HepG2 (cell line): ENCODE measurements around the gene ATP6V0A1. TPM values are rescaled to one million over a fixed set of nuclear protein-coding genes. Genes with fewer than 3 reads are reported as not detected.

Source experiments
- HES4 ChIP-seq: sonication (generic); formaldehyde crosslinking; IDR thresholded peaks from 2 replicates; pipeline ENCODE4 v1.9.0; 2021; ENCODE audit warnings: mild to moderate bottlenecking, missing genetic modification reagents, borderline replicate concordance
- MBD4 ChIP-seq: IDR thresholded peaks from 2 replicates; pipeline ENCODE4 v1.6.1; 2012; ENCODE audit warnings: low read length, inconsistent platforms, borderline replicate concordance
- MYNN ChIP-seq: sonication (generic); formaldehyde crosslinking; IDR thresholded peaks from 2 replicates; pipeline ENCODE4 v1.4.0; 2020; ENCODE audit warnings: mild to moderate bottlenecking, low read depth, missing genetic modification reagents
- NR3C1 ChIP-seq: sonication (generic); formaldehyde crosslinking; IDR thresholded peaks from 2 replicates; pipeline ENCODE4 v1.4.0; 2020; ENCODE audit warnings: missing genetic modification reagents
- REXO4 ChIP-seq: sonication (generic); formaldehyde crosslinking; IDR thresholded peaks from 2 replicates; pipeline ENCODE4 v1.8.0; 2022; ENCODE audit warnings: missing genetic modification reagents, mild to moderate bottlenecking, borderline replicate concordance
- SIX4 ChIP-seq: sonication (generic); formaldehyde crosslinking; IDR thresholded peaks from 2 replicates; pipeline ENCODE4 v1.4.0; 2020; ENCODE audit warnings: missing genetic modification reagents
- SMARCE1 ChIP-seq: fragments of 450-650 bp; IDR thresholded peaks from 2 replicates; pipeline ENCODE4 v1.6.1; 2017; ENCODE audit warnings: borderline replicate concordance
- ZNF142 ChIP-seq: sonication (generic); formaldehyde crosslinking; IDR thresholded peaks from 2 replicates; pipeline ENCODE4 v1.4.0; 2020; ENCODE audit warnings: missing genetic modification reagents
- ZNF251 ChIP-seq: sonication (generic); formaldehyde crosslinking; IDR thresholded peaks from 2 replicates; pipeline ENCODE4 v1.9.0; 2021; ENCODE audit warnings: mild to moderate bottlenecking, missing genetic modification reagents
- ZNF770 ChIP-seq: sonication (generic); formaldehyde crosslinking; IDR thresholded peaks from 2 replicates; pipeline ENCODE4 v1.5.0; 2020; ENCODE audit warnings: mild to moderate bottlenecking, missing genetic modification reagents
- polyA plus RNA-seq, 8 experiments: library from polyadenylated mRNA; depleted of rRNA in 3 of 8; stranded (reverse) in 7 of 8; unstranded in 1 of 8; fragments of >200 nt; fragmentation: Illumina TruSeq in 4 of 8; extraction: Trizol in 4 of 8; gene quantifications; 2 replicates each; pipeline versions ENCODE4 v1.2.1 to v1.2.3, GENCODE V29; 2011 to 2016; ENCODE audit warnings: low read depth in 4 of 8, missing spikeins in 1 of 8, mixed read lengths in 1 of 8; ENCODE audit not compliant: insufficient read depth in 1 of 8
- total RNA-seq, 5 experiments: library from RNA; depleted of rRNA; stranded (reverse); fragments of >200 nt; fragmentation: Illumina TruSeq; extraction: Trizol; gene quantifications; 2 replicates each; pipeline ENCODE4 v1.2.3, GENCODE V29; 2016; ENCODE audit warnings: low read depth in 1 of 5
- TF ChIP-seq, protein P1 (sequence below): IDR thresholded peaks from 2 replicates; pipeline ENCODE4 v1.6.1; 2018; ENCODE audit warnings: missing genetic modification reagents, mild to moderate bottlenecking, missing compliant biosample characterization
- TF ChIP-seq, protein P2 (sequence below): sonication (generic); formaldehyde crosslinking; IDR thresholded peaks from 2 replicates; pipeline ENCODE4 v1.8.0; 2022; ENCODE audit warnings: mild to moderate bottlenecking, missing genetic modification reagents, moderate library complexity
- TF ChIP-seq, protein P3 (sequence below), 2 experiments: IDR thresholded peaks; 2 replicates each; pipeline ENCODE4 v1.6.1; 2011 to 2012; ENCODE audit warnings: low read length in 2 of 2, borderline replicate concordance in 1 of 2, low read depth in 1 of 2, mild to moderate bottlenecking in 1 of 2, moderate library complexity in 1 of 2

ATP6V0A1 gene
- total and polyA plus RNA-seq, 2 of the 13 experiments (the other 11 are each of a cell fraction or from before 2014, with no cell fraction given) = 27.9 to 54.1 TPM

DNA sequence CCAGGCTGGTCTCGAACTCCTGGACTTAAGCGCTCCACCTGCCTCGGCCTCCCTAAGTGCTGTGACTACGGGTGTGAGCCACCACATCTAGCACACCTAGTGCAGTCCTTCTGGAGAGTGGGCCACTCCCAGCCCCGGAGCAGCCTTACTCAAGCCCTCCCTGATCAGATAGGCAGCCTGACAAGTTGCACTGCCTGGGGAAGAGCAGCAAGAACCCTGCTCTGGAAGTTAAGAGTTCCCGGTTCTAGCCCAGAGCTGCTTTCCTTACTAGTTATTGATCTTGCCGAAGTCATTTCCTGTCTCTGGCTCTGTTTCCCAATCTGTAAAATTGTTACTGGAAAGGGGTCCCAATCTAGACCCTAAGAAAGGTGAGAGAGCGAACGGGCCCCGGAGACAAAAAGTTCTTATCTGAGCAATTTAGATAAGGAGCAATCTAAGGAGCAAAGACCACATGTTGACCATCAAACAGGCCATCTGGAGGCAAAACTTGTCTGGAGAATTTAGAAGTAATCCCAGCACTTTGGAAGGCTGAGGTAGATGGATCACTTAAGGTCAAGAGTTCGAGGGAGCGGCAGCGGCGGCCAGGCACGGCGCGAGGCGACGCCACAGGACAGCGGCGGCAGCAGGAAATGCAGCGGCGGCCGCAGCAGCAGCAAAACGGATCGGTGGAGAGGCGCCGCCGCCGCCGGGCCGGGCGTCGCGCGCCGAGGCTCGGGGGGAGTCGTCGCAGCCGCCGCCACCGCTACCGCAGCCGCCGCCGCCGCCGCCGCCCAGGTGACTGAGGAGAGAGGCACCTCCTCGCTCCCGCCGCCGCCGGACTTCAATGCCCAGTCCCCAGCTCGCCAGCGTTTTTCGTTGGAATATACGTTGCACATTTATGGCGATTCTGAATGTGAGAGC, 73.0 kb downstream of the ATP6V0A1 start (continued):
- TF ChIP-seq MBD4 = no peak
- TF ChIP-seq, protein P1, sequence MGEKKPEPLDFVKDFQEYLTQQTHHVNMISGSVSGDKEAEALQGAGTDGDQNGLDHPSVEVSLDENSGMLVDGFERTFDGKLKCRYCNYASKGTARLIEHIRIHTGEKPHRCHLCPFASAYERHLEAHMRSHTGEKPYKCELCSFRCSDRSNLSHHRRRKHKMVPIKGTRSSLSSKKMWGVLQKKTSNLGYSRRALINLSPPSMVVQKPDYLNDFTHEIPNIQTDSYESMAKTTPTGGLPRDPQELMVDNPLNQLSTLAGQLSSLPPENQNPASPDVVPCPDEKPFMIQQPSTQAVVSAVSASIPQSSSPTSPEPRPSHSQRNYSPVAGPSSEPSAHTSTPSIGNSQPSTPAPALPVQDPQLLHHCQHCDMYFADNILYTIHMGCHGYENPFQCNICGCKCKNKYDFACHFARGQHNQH (CRISPR knock-in tag) = no peak
- TF ChIP-seq ZNF142 (CRISPR knock-in tag) = no peak; the same call in 1 of the 2 replicates
- no peak for TF ChIP-seq HES4
- no peak for TF ChIP-seq REXO4 (CRISPR knock-in tag)
- peak; percentile 93 for TF ChIP-seq ZNF770 (CRISPR knock-in tag)
- no peak; the same call in 1 of the 2 replicates for TF ChIP-seq MYNN
- TF ChIP-seq ZNF251 = no peak
- TF ChIP-seq, protein P2, sequence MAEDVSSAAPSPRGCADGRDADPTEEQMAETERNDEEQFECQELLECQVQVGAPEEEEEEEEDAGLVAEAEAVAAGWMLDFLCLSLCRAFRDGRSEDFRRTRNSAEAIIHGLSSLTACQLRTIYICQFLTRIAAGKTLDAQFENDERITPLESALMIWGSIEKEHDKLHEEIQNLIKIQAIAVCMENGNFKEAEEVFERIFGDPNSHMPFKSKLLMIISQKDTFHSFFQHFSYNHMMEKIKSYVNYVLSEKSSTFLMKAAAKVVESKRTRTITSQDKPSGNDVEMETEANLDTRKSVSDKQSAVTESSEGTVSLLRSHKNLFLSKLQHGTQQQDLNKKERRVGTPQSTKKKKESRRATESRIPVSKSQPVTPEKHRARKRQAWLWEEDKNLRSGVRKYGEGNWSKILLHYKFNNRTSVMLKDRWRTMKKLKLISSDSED (CRISPR knock-in tag) = no peak
- no peak for TF ChIP-seq SIX4 (CRISPR knock-in tag)
- no peak for TF ChIP-seq SMARCE1
- no peak for TF ChIP-seq NR3C1 (CRISPR knock-in tag)
- TF ChIP-seq, protein P3, sequence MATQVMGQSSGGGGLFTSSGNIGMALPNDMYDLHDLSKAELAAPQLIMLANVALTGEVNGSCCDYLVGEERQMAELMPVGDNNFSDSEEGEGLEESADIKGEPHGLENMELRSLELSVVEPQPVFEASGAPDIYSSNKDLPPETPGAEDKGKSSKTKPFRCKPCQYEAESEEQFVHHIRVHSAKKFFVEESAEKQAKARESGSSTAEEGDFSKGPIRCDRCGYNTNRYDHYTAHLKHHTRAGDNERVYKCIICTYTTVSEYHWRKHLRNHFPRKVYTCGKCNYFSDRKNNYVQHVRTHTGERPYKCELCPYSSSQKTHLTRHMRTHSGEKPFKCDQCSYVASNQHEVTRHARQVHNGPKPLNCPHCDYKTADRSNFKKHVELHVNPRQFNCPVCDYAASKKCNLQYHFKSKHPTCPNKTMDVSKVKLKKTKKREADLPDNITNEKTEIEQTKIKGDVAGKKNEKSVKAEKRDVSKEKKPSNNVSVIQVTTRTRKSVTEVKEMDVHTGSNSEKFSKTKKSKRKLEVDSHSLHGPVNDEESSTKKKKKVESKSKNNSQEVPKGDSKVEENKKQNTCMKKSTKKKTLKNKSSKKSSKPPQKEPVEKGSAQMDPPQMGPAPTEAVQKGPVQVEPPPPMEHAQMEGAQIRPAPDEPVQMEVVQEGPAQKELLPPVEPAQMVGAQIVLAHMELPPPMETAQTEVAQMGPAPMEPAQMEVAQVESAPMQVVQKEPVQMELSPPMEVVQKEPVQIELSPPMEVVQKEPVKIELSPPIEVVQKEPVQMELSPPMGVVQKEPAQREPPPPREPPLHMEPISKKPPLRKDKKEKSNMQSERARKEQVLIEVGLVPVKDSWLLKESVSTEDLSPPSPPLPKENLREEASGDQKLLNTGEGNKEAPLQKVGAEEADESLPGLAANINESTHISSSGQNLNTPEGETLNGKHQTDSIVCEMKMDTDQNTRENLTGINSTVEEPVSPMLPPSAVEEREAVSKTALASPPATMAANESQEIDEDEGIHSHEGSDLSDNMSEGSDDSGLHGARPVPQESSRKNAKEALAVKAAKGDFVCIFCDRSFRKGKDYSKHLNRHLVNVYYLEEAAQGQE (IDR thresholded peaks at IDR 0.05; ENCODE audit: borderline replicate concordance in 1 of 2, low read depth in 1 of 2, low read length in 2 of 2) = no peak
